ENCODE measurements around the gene TBC1D1. TPM values are rescaled to one million over a fixed set of nuclear protein-coding genes. Genes with fewer than 3 reads are reported as not detected.

TBC1D1 gene
- total RNA-seq, 1 donor from 2014 or later: 56.5 TPM

- no peaks in the 10 kb centered on the region for H3K27me3 ChIP-seq (ENCODE audit: low read depth)
- no peak for ATAC-seq
- no peaks in the 10 kb centered on the region for H3K36me3 ChIP-seq
- no peaks in the 10 kb centered on the region for H3K9me3 ChIP-seq
- intact Hi-C loops (cut with DNase I): no loop called here
- TF ChIP-seq CTCF (IDR thresholded peaks at IDR 0.05): no peak
- no peak for DNase-seq
- no peak overlapping the region for H3K4me3 ChIP-seq
- peaks cover 14% of the 10 kb centered on the region for H3K4me1 ChIP-seq
- H3K27ac ChIP-seq: no peak overlapping the region
Observed at GRCh38 chr4:38002451-38003071, 111.7 kb downstream of the TBC1D1 start.

GRCh38 chr4:38003102-38003501, 112.2 kb downstream of the TBC1D1 start:
- ATAC-seq: no peak
- intact Hi-C loops (cut with DNase I): no loop called here
- no peak overlapping the region for H3K27ac ChIP-seq
- TF ChIP-seq CTCF (IDR thresholded peaks at IDR 0.05): no peak
- DNase-seq: no peak
- H3K36me3 ChIP-seq: no peaks in the 10 kb centered on the region
- no peak overlapping the region for H3K4me3 ChIP-seq
- no peaks in the 10 kb centered on the region for H3K9me3 ChIP-seq
- peaks cover 14% of the 10 kb centered on the region for H3K4me1 ChIP-seq
- H3K27me3 ChIP-seq (ENCODE audit: low read depth): no peaks in the 10 kb centered on the region

GRCh38 chr4:38003628-38004027, 112.7 kb downstream of the TBC1D1 start:
- Histone ChIP-seq H3K36me3 (no peaks in the 10 kb centered on the region), H3K4me3 (no peak overlapping the region), H3K9me3 (no peaks in the 10 kb centered on the region), H3K27ac (no peak overlapping the region), H3K4me1 (peaks cover 14% of the 10 kb centered on the region), H3K27me3 (ENCODE audit: low read depth) (no peaks in the 10 kb centered on the region)
- no peak for TF ChIP-seq CTCF (IDR thresholded peaks at IDR 0.05)
- intact Hi-C loops (cut with DNase I): no loop called here
- no peak for ATAC-seq
- DNase-seq: no peak

- Histone ChIP-seq H3K27ac (no peak overlapping the region), H3K4me3 (no peak overlapping the region), H3K9me3 (no peaks in the 10 kb centered on the region), H3K36me3 (no peaks in the 10 kb centered on the region), H3K27me3 (ENCODE audit: low read depth) (no peaks in the 10 kb centered on the region), H3K4me1 (peaks cover 14% of the 10 kb centered on the region)
- no peak for ATAC-seq
- no peak for DNase-seq
- intact Hi-C loops (cut with DNase I): no loop called here
- no peak for TF ChIP-seq CTCF (IDR thresholded peaks at IDR 0.05)
Observed at GRCh38 chr4:38004062-38004461, 113.2 kb downstream of the TBC1D1 start.

GRCh38 chr4:38004887-38005286, 114.0 kb downstream of the TBC1D1 start:
- Histone ChIP-seq H3K36me3 (no peaks in the 10 kb centered on the region), H3K27me3 (ENCODE audit: low read depth) (no peaks in the 10 kb centered on the region), H3K4me3 (no peak overlapping the region), H3K27ac (no peak overlapping the region), H3K9me3 (no peaks in the 10 kb centered on the region), H3K4me1 (peaks cover 14% of the 10 kb centered on the region)
- TF ChIP-seq CTCF (IDR thresholded peaks at IDR 0.05): no peak
- ATAC-seq (no peak), DNase-seq (no peak)
- intact Hi-C loops (cut with DNase I): no loop called here

All from lower lobe of right lung (tissue), 2 donors.